ENCODE results near the gene PGM3. TPM values are rescaled to one million over a fixed set of nuclear protein-coding genes. Genes with fewer than 3 reads are reported as not detected.
A peak's percentile ranks its signal among the peaks of the same experiment; 100 is the strongest.

Gene PGM3
- total and polyA plus RNA-seq, 2 of the 4 experiments (the other 2 are of a cell fraction) = 68.4 to 336 TPM

- H3K18ac ChIP-seq (ENCODE audit: low read depth, low read length) = no peak overlapping the region
- H2AFZ ChIP-seq (replicated peaks; ENCODE audit: low read length, poor library complexity) = no peak overlapping the region
- H3K4ac ChIP-seq (ENCODE audit: low read depth, low read length) = no peak overlapping the region
- H3K27ac ChIP-seq (ENCODE audit: insufficient read depth, low read length) = no peak overlapping the region
- H3K56ac ChIP-seq (ENCODE audit: extremely low read depth, insufficient read depth, low read length) = no peak overlapping the region
- no peak overlapping the region for H4K8ac ChIP-seq (ENCODE audit: low read depth in 2 of 2, low read length in 2 of 2)
- H3K23ac ChIP-seq (ENCODE audit: low read depth, low read length) = no peak overlapping the region
- H3K9me3 ChIP-seq (ENCODE audit: control insufficient read depth, insufficient read depth, low read length) = no peaks in the 10 kb centered on the region
- BruUV-seq (replicated peaks) = TSS peak; percentile 46
- no peak for DNase-seq
- H3K27me3 ChIP-seq (ENCODE audit: control insufficient read depth, insufficient read depth, low read length) = no peaks in the 10 kb centered on the region
- H3K14ac ChIP-seq (replicated peaks; ENCODE audit: low read depth, low read length) = no peak overlapping the region
- dilution Hi-C loops (cut with HindIII; ENCODE audit: low sequenced_read_pairs, unreplicated experiment) = no loop called here
- H3K36me3 ChIP-seq (ENCODE audit: control insufficient read depth, insufficient read depth, low read length) = peaks cover 52% of the 10 kb centered on the region
- H2AK5ac ChIP-seq (ENCODE audit: low read depth, low read length) = no peak overlapping the region
- H4K91ac ChIP-seq (ENCODE audit: insufficient read depth, low read depth, low read length) = no peak overlapping the region
- no peak overlapping the region for H2BK5ac ChIP-seq (ENCODE audit: low read depth, low read length, poor library complexity, severe bottlenecking)
- H2BK15ac ChIP-seq (ENCODE audit: low read depth, low read length) = no peak overlapping the region
- H2AK9ac ChIP-seq (replicated peaks; ENCODE audit: low read depth, low read length, poor library complexity) = no peak overlapping the region
- no peak overlapping the region for H2BK120ac ChIP-seq (ENCODE audit: low read depth, low read length)
- WGBS, 2 experiments (ENCODE audit: extremely low coverage in 2 of 2, insufficient read length in 1 of 2) = no CpG with 5 or more reads among the region's 1 CpG
- no peak overlapping the region for H3K4me3 ChIP-seq (ENCODE audit: insufficient read depth, low read depth, low read length)
- H3K79me1 ChIP-seq (ENCODE audit: low read depth in 1 of 2, low read length in 2 of 2) = peaks cover 6 to 9% of the 10 kb centered on the region in 2 experiments; a peak in 1 of 4 replicates
- POLR2A ChIA-PET (ENCODE audit: unreplicated experiment) = no interaction called here
- H4K20me1 ChIP-seq (ENCODE audit: insufficient read depth, low read length) = peaks cover 3% of the 10 kb centered on the region; the same call in 1 of the 2 replicates
- in situ Hi-C loops (cut with MboI; ENCODE audit: low sequenced_read_pairs) = no loop called here
- H2BK20ac ChIP-seq (ENCODE audit: low read depth, low read length) = no peak overlapping the region
- H4K5ac ChIP-seq (ENCODE audit: low read depth, low read length) = no peak overlapping the region
- ATAC-seq (ENCODE audit: low read depth) = no peak
- intact Hi-C loops (cut with micrococcal nuclease) = no loop called here
- TF ChIP-seq USF2 (IDR thresholded peaks at IDR 0.05; ENCODE audit: low read depth, low read length) = no peak
- no peak for TF ChIP-seq POLR2A (IDR thresholded peaks at IDR 0.05; ENCODE audit: low read depth, low read length)
- no peak for TF ChIP-seq RAD21 (IDR thresholded peaks at IDR 0.05; ENCODE audit: low read length)
- TF ChIP-seq RCOR1 (IDR thresholded peaks at IDR 0.05; ENCODE audit: insufficient replicate concordance, low read length) = no peak
- TF ChIP-seq NFE2L2 (IDR thresholded peaks at IDR 0.05; ENCODE audit: low read depth, low read length) = no peak
- TF ChIP-seq CTCF (conservative IDR thresholded peaks at IDR 0.05; ENCODE audit: low read depth, low read length) = no peak
- TF ChIP-seq MXI1 (IDR thresholded peaks at IDR 0.05; ENCODE audit: borderline replicate concordance, low read depth, low read length) = no peak
- TF ChIP-seq CEBPB (IDR thresholded peaks at IDR 0.05; ENCODE audit: low read depth, low read length) = no peak
- no peak for TF ChIP-seq BHLHE40 (IDR thresholded peaks at IDR 0.05; ENCODE audit: low read depth, low read length)
- no peak overlapping the region for H3K9ac ChIP-seq (ENCODE audit: low read depth, low read length)
- no peaks in the 10 kb centered on the region for H3K4me1 ChIP-seq (ENCODE audit: control insufficient read depth, insufficient read depth, low read length)
- CTCF ChIA-PET = no interaction called here
- no peaks in the 10 kb centered on the region for H3K9me1 ChIP-seq (ENCODE audit: insufficient read depth, low read length)
- no peak overlapping the region for H3K4me2 ChIP-seq (ENCODE audit: low read depth, low read length)
Measured at GRCh38 chr6:83168556-83168955, 24.5 kb downstream of the PGM3 start.
